GM10248 (cell line): ENCODE measurements around the gene MAPK1.

Experiments used
- CTCF ChIA-PET: fragments of 300-600 bp; sonication (Branson Sonifier 250); formaldehyde crosslinking; extraction: SDS; loops from one replicate; lab custom pipeline; 2021; ENCODE audit warnings: antibody characterized with exemption; lab: Yijun Ruan, JAX
- POLR2A ChIA-PET: fragments of 350-650 bp; sonication (Branson Sonifier 250); formaldehyde crosslinking; extraction: SDS; loops from one replicate; lab custom pipeline; 2020; ENCODE audit warnings: antibody characterized with exemption; lab: Yijun Ruan, JAX
- DNase-seq: peaks from one replicate; pipeline ENCODE4 v3.0.0; 2012; ENCODE audit errors: extremely low spot score
- CTCF ChIP-seq: IDR thresholded peaks from 2 replicates; pipeline ENCODE4 v1.5.1; 2012; ENCODE audit warnings: mild to moderate bottlenecking, low read depth; ENCODE audit errors: extremely low read depth, missing control alignments, control extremely low read depth

The MAPK1 gene

GRCh38 chr22:21711851-21712250, 155.6 kb downstream of the MAPK1 start:
- POLR2A ChIA-PET, result interaction anchor here (0.6 kb wide), 1 partner anchor 1995 kb away, joined by 3 read pairs; no protein-coding TSS in a partner anchor
- no peak for DNase-seq
- no peak for TF ChIP-seq CTCF
- CTCF ChIA-PET, result interaction anchor here (1.2 to 2.2 kb wide), 3 partner anchors 8 to 227 kb away, joined by 6 to 9 read pairs (median 8); no protein-coding TSS in a partner anchor

GRCh38 chr22:21710156-21710555, 157.3 kb downstream of the MAPK1 start:
- POLR2A ChIA-PET, result no interaction called here
- DNase-seq, result no peak
- no peak for TF ChIP-seq CTCF
- CTCF ChIA-PET, result interaction anchor here (0.9 to 1.7 kb wide), 5 partner anchors 10 to 242 kb away, joined by 3 to 8 read pairs (median 6); partner anchors contain the start of gene PPM1F

GRCh38 chr22:21709688-21710087, 157.8 kb downstream of the MAPK1 start:
- no peak for TF ChIP-seq CTCF
- DNase-seq, result no peak
- ChIA-PET CTCF (interaction anchor here (1.3 to 1.7 kb wide), 3 partner anchors 229 to 243 kb away, joined by 6 to 8 read pairs (median 7); partner anchors contain the start of gene PPM1F), POLR2A (no interaction called here)

GRCh38 chr22:21708960-21709359, 158.5 kb downstream of the MAPK1 start:
- TF ChIP-seq CTCF, result no peak
- CTCF ChIA-PET, result interaction anchor here (1.8 kb wide), 1 partner anchor 230 kb away, joined by 7 read pairs; no protein-coding TSS in a partner anchor
- POLR2A ChIA-PET, result no interaction called here
- no peak for DNase-seq

DNA sequence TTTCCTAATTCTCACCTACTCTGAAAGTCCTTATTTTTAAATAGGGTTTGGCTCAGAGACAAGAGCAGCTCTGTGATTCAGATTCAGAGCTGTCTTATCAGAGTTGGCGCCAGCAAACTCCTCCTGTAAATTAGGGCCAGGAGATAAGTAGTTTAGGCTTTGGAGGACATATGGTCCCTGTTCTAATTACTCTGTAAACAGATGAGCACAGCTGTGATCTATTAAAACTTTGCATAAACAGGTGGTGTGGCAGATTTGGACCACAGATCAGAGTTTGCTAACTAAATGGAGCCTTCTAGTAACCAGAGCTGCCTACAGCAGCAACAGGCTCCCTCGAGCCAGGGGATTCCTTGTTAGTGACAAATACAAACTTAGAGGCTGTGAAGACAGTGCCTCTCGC, 159.8 kb downstream of the MAPK1 start:
- ChIA-PET CTCF (interaction anchor here (1.2 to 1.8 kb wide), 3 partner anchors 16 to 245 kb away, joined by 3 to 8 read pairs (median 7); partner anchors contain the start of gene PPM1F), POLR2A (no interaction called here)
- no peak for DNase-seq
- TF ChIP-seq CTCF, result no peak
